GM18858 (cell line): Measurements from ENCODE around the gene ABCA2.
"Not testable (repeated sequence)": the region's sequence is repeated elsewhere in the genome, so short reads cannot be mapped to it uniquely, and the experiment has no call there.

Source experiments
- ATAC-seq: cut with Tn5 transposase; IDR thresholded peaks from one replicate; pipeline ENCODE4 v1.9.1; 2021; ENCODE audit not compliant: unreplicated experiment

ABCA2 gene

DNA sequence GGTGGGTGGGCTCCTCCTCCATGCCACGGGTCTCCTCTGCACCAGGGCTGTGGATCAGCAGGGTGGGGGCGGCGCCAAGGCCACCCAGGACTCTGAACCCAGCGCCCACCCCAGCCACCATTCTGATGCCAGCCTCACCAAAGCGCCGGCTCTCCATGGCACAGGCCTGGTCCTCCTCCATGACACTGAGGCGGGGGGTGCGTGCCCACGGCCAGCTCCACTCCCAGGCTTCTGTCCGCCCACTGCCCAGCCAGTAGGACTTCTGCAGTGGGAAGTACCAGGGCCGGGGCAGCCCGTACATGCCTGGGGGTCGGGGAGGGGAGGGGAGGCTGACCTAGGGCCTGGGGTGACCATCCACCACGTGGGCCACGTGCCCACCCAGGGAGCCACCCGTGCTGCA is 11.6 kb downstream of the ABCA2 start:
- no peak for ATAC-seq

DNA sequence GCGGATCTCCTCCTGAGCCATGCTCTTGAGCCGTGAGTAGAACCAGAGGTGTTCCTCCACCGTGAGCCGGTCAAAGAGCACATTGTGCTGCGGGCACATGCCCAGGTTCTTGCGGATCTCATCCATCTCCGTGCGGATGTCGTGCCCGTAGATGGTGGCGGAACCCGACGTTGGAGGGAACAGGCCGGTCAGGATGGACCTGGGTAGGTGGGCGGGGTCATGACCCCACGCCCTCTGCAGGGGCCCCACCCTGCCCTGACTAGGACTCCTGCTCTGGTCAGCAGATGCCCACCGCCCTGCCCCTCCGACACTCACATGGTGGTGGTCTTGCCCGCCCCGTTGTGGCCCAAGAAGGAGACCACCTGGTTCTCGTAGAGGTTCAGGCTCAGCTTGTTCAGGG is 12.1 kb downstream of the ABCA2 start:
- ATAC-seq: no peak

- ATAC-seq: no peak
These were observed 12.5 kb downstream of the ABCA2 start for GRCh38 chr9:137015540-137015930.

DNA sequence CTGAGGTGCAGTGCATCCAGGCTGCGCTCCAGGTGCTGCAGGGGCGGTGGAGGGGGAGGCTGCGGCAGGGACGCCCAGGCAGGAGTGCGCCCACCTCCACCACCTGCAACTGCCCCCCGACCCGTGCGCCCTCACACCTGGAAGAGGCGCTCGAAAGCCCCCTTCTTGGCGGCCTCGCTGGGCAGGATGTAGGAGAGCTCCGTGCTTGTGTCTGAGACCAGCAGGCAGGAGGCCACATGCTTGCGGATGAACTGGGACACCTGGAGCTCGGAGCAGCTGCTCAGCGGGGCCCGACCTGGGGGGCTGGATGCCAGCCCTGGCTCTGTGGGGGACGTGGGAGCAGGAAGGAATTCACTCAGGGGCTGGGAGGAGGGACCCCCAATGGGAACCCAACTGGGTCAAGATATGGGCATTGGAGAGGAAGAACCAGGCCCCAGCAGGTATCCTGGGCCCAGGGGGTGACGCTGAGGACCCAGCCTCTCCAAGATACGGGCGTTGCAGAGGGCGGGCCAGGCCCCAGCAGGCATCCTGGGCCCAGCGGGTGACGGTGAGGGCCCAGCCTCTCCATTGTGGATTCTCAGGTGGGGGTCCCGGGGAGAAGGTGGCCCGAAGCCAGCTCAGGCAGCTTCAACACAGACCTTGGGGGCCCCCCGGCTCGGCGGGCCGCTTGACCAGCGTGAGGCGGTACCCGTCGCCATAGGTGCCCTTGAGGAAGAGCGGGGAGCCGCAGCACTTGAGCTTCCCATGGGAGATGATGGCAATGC is 13.1 kb downstream of the ABCA2 start:
- no peak for ATAC-seq

- no peak for ATAC-seq
These were observed 13.9 kb downstream of the ABCA2 start for GRCh38 chr9:137014166-137014565.

GRCh38 chr9:137013571-137013940 is 14.5 kb downstream of the ABCA2 start:
- no peak for ATAC-seq

DNA sequence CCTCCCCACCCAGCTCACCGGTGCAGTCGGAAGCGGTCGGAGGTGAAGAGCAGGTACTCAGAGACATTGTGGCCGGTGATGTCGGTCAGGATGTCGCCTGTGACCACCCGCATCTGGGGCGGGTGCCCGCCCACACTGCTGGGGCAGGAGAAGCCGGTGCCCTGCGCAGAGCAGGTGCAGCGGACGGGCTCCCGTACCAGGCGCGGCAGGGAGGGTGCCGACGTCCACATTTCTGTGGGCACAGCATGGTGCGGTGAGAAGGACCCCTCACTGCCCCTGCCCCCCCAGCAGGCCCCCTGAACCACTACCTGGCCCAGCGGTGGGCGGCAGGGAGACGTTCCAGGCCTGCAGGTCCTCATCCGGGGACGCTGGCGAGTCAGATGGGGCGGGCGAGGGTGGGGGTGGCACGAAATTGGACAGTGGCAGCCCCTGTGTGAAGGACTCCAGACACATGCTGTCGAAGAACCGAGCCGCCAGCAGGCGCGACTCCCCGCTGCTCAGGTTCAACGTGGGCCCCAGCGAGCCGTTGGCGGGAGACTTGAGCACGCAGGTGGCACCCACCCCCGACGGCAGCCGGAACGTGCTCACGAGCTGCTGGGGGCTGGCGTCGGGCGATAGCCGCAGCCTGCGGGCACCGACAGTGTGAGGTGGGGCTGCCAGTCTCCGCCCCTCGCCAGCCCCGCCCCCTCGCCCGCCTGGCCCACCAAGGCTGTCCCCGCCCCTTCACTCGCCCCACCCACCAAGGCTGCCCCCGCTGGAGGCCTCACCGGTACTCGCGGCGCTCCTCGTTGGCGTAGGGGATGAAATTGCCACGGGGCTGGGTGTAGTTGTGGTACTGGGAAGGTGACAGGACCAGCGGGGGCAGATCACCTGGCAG is 15.1 kb downstream of the ABCA2 start:
- no peak for ATAC-seq

DNA sequence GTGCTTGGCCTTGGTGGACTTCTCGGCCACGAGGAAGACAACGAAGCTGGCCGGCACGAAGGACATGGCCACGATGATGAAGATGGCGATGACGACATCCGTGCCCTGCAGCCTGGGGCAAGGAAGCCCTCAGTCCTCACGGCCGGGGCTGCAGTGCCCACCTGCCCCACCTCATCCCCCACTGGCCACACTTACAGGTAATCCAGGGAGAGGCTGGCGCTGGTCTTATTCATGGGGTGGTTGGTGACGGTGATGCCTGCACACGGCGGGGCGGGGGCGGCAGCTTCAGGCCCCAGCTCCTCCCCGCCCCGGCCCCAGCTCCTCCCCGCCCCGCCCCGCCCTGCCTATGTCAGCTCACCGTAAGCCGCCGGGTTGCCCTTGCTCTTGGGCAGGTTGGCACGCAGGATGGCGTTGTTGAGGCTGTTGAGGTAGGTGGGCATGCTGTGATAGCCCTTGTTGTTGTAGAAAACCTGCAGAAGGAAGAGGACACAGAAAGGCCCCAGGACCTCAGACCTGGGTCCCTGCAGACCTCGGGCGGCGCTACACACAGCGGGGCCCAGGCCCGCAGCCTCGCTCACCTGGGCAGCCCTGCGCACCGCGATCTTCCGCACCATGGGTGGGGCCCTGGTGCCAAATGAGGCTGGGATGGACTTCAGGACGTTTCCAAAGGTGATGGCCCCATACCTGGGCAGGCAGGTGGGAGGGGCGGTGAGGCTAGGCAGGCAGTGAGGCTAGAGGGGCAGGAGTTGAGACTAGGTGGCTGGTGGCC is 15.9 kb downstream of the ABCA2 start:
- no peak for ATAC-seq

GRCh38 chr9:137011156-137011555 is 16.9 kb downstream of the ABCA2 start:
- ATAC-seq: no peak

DNA sequence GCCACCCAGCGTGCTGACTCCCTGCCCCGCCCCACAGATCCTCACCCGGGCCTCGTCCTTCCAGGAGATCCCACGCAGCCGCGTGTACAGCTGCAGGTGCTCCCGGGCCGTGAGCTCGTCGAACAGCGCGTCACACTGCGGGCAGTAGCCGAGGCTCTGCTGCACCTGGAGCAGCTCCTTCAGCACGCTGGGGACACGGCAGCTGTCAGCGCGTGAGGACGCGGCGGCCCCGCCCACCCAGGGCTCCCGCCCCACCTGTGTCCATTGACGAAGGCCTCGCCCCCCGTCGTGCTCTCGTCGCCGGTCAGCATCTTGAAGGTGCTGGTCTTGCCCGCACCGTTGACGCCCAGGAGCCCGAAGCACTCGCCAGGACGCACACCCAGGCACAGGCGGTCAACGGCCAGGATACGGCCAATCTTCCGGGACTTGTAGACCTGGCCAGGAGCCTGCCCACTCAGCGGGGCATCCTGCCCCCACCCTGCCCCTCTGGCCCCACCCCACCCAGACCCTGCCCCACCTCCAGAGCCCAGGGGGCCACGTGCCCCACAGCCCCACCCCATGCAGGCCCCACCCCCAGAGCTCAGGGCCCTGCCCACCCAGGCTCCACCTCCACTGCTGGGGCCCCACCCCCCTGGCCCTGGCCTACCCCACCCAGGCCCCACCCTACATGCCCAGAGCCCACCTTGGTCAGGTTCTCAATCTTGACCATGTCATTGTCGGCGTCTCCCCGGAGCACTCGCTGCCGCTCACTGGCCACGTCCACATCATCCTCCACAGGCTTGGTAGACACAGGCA is 17.9 kb downstream of the ABCA2 start:
- ATAC-seq: no peak

DNA sequence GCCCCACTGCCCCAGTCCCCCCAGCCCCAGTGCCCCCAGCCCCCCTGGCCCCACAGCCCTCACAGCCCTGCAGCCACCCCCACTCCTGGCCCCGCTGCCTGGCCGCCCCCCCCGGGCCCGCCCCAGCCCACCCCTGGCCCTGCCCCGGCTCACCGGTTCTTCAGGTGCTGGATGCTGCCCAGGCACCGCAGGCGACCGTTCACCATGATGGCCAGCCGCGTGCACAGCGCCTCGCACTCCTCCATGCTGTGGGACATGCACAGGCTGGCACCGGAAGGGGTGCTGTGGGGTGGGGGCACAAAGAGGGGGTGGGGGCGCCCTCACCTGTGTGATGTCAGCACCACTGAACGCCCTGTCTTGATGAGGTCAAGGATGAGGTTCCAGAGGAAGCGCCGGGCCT is 18.8 kb downstream of the ABCA2 start:
- ATAC-seq: no peak

DNA sequence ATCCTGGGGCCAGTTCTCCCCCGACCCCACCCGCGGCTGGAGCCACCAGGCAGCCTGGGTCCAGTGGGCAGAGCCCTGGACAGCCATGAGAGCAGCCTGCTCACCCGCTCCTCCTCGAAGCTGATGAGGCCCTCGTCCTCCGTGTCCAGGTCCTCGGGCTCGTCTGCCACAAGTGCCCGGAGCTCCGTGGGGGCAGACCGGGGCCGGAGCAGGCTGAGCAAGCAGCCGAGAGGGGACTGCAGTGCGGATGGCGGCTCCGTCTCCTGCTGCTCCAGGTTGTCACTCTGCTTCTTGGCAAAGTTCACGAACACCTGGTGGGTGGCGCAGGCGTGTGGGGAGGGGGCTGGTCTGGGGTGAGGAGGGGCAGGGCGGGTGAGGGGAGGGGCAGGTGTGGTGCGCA is 19.7 kb downstream of the ABCA2 start:
- no peak for ATAC-seq

DNA sequence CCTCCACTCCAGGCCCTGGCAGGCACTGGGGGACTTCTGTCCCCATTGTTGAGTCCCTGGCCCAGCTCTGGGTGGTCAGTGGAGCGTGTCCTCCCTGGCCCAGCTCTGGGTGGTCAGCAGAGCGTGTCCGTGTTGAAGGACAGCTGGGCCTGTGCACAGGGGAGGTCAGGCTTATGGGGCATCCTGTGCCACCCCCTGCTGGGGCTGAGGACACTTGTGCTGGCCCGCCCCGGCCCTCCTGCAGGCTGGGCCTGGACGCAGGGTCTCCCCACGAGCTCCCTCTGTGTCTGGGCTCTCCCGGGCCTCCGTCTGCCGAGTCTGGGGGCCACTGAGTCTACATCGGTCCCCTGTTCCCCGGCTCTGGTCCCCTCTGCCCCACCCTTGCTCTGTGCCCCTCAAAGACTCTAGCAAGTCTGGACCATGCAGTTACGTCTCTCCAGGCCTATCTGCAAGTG is 20.2 kb downstream of the ABCA2 start:
- ATAC-seq: no peak

DNA sequence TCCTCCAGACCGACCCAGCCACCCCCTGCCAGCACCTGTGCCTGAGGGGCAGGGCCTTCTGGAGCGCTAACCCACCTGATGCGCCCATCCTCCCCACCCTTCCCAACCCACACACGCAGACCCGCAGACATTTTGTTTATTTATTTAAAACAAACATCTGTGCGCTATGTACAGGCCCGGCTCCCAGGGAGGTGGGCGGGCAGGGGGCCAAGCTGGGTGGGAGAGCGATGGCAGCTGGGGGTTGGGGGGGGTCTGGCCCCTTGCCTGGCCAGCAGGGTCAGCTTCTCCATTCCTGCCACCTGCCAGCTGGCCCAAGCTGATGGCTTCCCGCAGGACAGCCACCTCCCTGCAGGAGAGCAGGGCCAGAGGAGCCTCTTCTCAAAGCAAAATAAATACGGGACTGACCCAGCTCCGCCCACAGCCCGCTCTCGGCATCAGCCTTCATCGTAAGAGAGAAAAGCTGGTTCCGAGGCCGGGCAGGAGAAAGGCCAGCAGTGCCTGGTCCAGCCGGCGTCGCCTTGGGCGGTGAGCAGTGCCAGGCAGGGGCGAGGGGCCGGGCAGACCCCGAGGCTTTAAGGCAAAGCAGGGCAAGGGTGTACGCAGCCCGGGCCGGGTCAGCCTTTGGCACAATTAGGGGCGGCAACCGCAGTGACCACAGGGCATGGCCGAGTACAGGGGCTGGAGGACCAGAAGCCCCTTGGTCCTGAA is 20.8 kb downstream of the ABCA2 start:
- no peak for ATAC-seq

GRCh38 chr9:137006116-137007003 is 21.7 kb downstream of the ABCA2 start:
- ATAC-seq: no peak

GRCh38 chr9:137004285-137004684 is 23.8 kb downstream of the ABCA2 start:
- ATAC-seq: not testable (repeated sequence)

- no peak for ATAC-seq
These were observed 25.4 kb downstream of the ABCA2 start for GRCh38 chr9:137002646-137003041.

DNA sequence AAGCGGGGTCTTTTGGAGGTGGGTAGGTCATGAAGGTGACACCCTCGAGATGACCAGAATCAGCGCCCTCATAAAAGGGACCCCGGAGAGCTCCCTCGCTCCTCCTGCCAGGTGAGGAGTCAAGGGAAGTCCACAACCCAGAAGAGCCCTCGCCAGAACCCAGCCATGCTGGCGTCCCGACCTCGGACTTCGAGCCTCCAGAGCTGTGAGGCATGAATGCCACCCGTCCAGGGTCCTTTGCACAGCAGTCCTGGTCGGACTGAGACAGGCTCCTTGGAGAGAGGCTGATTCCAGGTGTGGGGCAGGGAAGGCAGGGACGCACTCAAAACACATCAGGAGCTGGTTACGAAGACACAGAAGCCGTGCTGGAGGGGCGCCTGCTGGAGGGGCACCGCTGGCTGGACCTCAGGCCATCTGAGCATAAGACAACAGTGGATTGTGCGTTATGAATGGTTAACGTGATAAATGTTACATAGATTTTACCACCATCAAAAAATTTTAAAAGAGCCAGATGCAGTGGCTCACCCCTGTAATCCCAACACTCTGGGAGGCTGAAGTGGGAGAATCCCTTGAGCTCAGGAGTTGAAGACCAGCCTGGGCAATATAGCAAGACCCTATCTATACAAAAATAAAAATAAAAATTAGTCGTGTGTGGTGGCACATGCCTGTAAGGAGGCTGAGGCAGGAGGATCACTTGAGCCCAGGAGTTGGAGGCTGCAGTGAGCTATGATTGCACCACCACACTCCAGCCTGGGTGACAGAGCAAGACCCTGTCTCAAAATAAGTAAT is 26.0 kb downstream of the ABCA2 start:
- ATAC-seq: no peak
